ENCODE results near the gene HDGFL3.

DNA sequence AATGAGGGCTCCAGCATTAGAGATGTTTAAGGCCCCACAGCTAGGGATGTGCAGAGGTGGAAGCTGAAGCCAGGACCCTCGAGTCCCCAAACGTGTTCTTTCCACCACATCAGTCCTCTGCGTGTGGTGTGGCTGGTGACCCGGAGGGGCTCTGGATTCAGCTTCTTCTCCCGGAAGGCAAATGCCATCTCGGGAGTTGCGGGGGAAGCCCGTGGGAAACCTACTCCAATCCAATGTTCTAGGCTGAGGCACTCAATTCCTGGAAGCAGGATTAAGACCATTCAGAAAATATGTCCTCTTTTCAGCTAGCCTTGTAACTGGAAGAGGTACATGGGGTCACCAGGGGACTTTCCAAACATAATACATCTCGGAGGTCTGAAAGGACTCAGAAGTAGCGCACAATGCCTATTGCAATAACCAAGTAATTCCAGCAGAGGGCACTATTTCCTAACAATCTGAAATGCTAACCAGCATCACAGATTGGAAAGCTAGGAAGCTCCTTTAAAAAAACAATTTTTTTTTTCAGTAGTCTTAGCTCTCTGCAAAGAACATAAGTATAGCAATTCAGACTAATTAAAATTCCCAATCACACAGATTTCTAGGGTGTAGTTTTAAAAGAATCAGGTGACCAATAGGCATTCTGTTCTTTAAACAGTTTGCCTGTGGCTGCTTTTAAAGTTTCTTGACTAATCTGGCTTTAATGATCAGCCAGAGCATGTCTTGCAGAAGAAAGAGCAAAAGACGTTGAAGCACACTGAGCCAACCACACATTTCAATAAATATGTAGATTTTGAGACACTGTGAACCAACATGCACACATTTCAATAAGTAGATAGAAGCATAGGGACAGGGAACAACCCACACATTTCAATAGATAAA lies 40.8 kb upstream of the HDGFL3 start:
- TF ChIP-seq, protein P1, sequence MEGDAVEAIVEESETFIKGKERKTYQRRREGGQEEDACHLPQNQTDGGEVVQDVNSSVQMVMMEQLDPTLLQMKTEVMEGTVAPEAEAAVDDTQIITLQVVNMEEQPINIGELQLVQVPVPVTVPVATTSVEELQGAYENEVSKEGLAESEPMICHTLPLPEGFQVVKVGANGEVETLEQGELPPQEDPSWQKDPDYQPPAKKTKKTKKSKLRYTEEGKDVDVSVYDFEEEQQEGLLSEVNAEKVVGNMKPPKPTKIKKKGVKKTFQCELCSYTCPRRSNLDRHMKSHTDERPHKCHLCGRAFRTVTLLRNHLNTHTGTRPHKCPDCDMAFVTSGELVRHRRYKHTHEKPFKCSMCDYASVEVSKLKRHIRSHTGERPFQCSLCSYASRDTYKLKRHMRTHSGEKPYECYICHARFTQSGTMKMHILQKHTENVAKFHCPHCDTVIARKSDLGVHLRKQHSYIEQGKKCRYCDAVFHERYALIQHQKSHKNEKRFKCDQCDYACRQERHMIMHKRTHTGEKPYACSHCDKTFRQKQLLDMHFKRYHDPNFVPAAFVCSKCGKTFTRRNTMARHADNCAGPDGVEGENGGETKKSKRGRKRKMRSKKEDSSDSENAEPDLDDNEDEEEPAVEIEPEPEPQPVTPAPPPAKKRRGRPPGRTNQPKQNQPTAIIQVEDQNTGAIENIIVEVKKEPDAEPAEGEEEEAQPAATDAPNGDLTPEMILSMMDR (IDR thresholded peaks at IDR 0.05), result peak; percentile 60 to 97 (median 94)
- TF ChIP-seq POLR2A (IDR thresholded peaks at IDR 0.05), result no peak

All from esophagus squamous epithelium (tissue), 4 donors.